GM12874 (cell line): ENCODE data around the gene GRM3.

Source experiments
- TF ChIP-seq, protein P1 (sequence below): IDR thresholded peaks from 2 replicates; pipeline ENCODE4 v1.5.1; 2011; ENCODE audit warnings: low read depth, mild to moderate bottlenecking, control low read depth, low read length, moderate library complexity; ENCODE audit not compliant: insufficient read depth

Gene GRM3

DNA sequence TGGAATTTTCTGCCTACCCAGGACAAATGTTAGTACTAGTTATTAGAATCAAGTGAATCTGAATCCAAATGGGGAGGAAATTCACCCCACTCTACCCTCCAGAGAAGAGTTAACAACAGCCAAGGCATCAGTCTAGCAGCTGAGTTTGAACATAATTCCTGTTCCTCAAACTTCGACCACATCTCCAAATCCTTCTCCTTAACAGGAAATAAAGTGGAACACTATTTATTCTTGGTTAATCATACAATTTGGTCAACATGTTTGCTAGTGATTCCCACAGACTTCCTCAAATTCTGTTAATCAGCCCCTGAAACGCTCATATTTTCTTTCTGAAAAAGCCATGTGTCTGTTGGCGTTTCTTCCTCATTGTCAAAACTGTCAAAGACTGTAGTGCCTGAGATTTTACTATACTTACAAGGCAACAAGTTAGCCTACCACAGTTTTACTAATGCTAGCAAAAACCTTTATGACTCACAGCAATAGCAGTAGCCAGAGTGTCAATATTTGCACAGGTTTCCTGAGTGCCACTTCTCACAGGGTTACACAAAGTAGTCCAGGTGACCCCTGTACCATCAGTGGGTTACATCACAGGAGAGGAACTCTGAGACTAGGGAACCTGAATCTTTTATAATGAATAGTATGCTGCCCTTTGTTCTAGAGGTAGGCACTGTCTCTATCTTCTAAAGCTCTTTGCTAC lies 202.9 kb downstream of the GRM3 start:
- TF ChIP-seq, protein P1, sequence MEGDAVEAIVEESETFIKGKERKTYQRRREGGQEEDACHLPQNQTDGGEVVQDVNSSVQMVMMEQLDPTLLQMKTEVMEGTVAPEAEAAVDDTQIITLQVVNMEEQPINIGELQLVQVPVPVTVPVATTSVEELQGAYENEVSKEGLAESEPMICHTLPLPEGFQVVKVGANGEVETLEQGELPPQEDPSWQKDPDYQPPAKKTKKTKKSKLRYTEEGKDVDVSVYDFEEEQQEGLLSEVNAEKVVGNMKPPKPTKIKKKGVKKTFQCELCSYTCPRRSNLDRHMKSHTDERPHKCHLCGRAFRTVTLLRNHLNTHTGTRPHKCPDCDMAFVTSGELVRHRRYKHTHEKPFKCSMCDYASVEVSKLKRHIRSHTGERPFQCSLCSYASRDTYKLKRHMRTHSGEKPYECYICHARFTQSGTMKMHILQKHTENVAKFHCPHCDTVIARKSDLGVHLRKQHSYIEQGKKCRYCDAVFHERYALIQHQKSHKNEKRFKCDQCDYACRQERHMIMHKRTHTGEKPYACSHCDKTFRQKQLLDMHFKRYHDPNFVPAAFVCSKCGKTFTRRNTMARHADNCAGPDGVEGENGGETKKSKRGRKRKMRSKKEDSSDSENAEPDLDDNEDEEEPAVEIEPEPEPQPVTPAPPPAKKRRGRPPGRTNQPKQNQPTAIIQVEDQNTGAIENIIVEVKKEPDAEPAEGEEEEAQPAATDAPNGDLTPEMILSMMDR = no peak

DNA sequence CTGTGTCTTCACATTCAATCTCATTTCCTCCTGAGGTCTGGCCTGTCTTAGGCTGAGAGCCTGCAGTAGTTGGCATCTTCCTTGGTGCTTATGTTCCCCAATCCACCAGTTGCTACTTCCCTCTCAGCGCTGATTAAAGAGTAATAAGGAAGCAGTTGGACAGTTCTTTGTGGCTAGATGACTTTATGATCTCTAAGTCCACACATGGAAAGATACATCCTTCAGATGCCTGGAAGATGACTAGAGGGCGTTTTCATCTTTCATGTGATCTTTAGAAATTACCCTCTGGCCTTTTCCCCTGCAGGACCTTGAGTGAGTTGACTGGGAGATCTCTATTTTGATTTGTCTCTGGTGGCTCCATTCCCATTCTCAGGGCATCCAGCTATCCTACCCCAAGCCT lies 204.5 kb downstream of the GRM3 start:
- TF ChIP-seq, protein P1 = no peak

DNA sequence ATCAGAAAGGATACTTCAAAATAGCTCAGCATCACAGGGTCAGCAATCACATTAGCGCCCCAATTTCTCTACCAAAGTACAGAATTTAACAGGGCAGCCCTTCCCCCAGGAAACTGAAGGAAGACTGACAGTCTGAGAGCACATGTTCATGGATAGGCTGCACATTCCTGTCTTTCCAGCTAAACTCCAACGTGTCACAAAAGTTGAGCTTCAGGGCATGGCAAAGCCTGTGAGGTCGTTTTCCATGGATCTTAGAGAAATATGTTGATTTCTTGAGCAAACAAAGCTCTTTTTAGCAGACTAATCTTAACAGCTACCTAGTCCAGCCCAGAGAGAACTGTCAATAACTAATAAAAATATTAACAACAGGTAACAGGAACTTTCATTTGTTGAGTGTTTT lies 207.9 kb downstream of the GRM3 start:
- TF ChIP-seq, protein P1 = no peak

DNA sequence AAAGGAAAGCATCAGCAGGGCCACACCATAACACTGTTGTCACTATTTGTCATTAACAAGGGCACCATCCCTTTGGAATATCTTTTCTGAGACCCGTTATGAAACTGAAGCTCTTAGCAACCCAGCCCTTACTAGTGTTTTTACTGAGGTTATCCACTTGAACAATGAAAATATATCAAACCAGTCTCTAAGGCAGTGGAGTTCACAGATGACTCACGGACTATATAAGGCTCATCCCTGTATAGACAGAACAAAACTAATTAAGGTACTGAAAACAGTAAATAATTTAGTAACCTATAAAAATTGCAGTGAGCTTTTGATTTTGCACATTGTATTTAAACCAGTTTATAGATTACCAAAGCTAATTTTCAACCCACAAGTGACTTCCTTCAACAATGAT lies 219.7 kb downstream of the GRM3 start:
- TF ChIP-seq, protein P1 = no peak

DNA sequence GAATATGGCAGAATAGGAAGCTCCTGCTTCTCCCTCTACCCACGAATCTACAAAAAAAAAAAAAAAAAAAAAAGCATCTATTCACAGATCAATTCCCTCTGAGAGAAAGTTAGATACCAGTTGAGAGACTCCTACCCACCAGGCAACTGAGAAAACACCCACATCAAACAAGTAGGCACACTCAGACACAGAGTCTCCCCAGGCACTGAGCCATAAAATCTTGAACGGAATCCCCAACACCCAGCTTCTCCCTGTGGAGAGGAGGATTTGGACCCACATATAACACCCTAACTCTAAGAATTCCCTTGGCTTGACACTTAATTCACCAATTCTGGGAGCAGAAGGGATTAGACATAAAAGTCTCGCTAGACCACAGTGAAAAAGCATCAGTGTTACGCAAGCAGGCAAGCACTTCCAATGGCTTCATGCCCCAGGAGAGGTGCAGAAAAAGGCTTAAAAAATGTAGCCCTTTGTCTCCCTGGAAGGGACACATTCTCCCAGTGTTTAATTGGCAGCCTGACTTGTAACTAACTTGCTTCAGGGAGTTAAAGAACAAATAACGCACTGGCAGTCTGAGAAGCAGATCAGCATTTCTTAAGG lies 223.6 kb downstream of the GRM3 start:
- TF ChIP-seq, protein P1 = no peak

DNA sequence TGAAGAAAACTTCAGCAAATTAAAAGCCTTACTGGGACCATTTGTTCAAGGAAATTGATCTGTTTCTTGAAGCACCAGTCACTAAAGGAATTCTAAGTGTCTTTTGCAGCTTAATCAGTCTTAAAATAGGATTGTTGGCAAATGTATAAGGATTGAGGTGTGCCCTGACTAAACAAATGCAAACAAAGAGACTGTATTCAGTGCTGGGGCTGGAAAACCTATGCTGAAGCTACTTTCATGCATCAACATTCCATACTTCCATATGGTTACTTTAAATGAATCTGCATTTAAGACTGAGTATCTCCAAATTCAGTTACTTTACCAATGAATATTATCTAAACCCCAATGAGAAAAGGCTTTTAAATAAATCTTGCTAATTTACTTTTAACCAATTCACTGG lies 232.4 kb downstream of the GRM3 start:
- TF ChIP-seq, protein P1 = no peak

DNA sequence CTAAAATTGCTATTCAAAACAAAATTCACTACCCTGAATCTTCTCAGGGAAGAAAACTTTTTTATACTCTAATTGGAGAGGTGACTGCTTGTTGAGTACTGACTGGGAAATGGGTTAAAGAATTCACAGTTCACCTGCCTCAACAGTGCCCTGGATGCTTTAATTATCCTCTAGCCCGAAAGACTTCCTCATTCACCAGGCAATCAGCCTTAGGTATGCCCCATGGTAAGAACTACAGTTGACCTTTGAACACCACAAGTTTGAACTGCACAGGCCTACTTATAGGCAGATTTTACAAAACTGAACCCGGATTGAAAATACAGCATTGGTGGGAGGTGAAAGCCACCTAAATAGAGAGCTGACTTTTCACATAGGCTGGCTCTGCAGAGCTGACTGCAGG lies 240.4 kb downstream of the GRM3 start:
- TF ChIP-seq, protein P1 = no peak
